HL-60 (cell line): Measurements from ENCODE around the gene STIM2.

Source experiments
- DNase-seq, 2 experiments: peaks; one replicate each; pipeline ENCODE4 v3.0.0-alpha.2; 2010 to 2020; ENCODE audit warnings: low read depth in 1 of 2, low spot score in 1 of 2
- H3K27ac ChIP-seq: fragments of 250-450 bp; sonication (Bioruptor Pico); replicated peaks from 2 replicates; pipeline ENCODE4 v1.5.1; 2020; ENCODE audit warnings: mild to moderate bottlenecking, moderate library complexity
- H3K27me3 ChIP-seq: fragments of 250-450 bp; sonication (Bioruptor Pico); 2 replicates; pipeline ENCODE4 v1.5.1; 2021; ENCODE audit warnings: mild to moderate bottlenecking, moderate library complexity; ENCODE audit not compliant: insufficient read depth, poor library complexity, severe bottlenecking
- H3K4me3 ChIP-seq: replicated peaks from 2 replicates; pipeline ENCODE4 v1.5.1; 2011; ENCODE audit warnings: mild to moderate bottlenecking, control low read depth, low read length; ENCODE audit not compliant: insufficient read depth
- GABPA ChIP-seq: IDR thresholded peaks from 2 replicates; pipeline ENCODE4 v1.6.1; 2012; ENCODE audit warnings: low read depth
- POLR2AphosphoS5 ChIP-seq: IDR thresholded peaks from 2 replicates; pipeline ENCODE4 v1.6.1; 2012; ENCODE audit warnings: low read depth
- SPI1 ChIP-seq: IDR thresholded peaks from 2 replicates; pipeline ENCODE4 v1.6.1; 2012; ENCODE audit warnings: low read depth, mild to moderate bottlenecking, borderline replicate concordance
- TF ChIP-seq, protein P1 (sequence below): IDR thresholded peaks from 2 replicates; pipeline ENCODE4 v1.6.1; 2012; ENCODE audit warnings: low read depth; ENCODE audit not compliant: insufficient replicate concordance
- TF ChIP-seq, protein P2 (sequence below): IDR thresholded peaks from one replicate; pipeline ENCODE4 v1.5.1; 2011; ENCODE audit warnings: low read length, control low read depth, inconsistent platforms; ENCODE audit not compliant: insufficient read depth

STIM2 gene

GRCh38 chr4:26995316-26995715 is 134.7 kb downstream of the STIM2 start:
- Histone ChIP-seq H3K27me3 (no peaks in the 10 kb centered on the region), H3K4me3 (no peak overlapping the region), H3K27ac (no peak overlapping the region)
- no peak for DNase-seq
- TF ChIP-seq, protein P1, sequence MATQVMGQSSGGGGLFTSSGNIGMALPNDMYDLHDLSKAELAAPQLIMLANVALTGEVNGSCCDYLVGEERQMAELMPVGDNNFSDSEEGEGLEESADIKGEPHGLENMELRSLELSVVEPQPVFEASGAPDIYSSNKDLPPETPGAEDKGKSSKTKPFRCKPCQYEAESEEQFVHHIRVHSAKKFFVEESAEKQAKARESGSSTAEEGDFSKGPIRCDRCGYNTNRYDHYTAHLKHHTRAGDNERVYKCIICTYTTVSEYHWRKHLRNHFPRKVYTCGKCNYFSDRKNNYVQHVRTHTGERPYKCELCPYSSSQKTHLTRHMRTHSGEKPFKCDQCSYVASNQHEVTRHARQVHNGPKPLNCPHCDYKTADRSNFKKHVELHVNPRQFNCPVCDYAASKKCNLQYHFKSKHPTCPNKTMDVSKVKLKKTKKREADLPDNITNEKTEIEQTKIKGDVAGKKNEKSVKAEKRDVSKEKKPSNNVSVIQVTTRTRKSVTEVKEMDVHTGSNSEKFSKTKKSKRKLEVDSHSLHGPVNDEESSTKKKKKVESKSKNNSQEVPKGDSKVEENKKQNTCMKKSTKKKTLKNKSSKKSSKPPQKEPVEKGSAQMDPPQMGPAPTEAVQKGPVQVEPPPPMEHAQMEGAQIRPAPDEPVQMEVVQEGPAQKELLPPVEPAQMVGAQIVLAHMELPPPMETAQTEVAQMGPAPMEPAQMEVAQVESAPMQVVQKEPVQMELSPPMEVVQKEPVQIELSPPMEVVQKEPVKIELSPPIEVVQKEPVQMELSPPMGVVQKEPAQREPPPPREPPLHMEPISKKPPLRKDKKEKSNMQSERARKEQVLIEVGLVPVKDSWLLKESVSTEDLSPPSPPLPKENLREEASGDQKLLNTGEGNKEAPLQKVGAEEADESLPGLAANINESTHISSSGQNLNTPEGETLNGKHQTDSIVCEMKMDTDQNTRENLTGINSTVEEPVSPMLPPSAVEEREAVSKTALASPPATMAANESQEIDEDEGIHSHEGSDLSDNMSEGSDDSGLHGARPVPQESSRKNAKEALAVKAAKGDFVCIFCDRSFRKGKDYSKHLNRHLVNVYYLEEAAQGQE: no peak
- TF ChIP-seq SPI1 (no peak), GABPA (no peak), POLR2AphosphoS5 (no peak)
- TF ChIP-seq, protein P2, sequence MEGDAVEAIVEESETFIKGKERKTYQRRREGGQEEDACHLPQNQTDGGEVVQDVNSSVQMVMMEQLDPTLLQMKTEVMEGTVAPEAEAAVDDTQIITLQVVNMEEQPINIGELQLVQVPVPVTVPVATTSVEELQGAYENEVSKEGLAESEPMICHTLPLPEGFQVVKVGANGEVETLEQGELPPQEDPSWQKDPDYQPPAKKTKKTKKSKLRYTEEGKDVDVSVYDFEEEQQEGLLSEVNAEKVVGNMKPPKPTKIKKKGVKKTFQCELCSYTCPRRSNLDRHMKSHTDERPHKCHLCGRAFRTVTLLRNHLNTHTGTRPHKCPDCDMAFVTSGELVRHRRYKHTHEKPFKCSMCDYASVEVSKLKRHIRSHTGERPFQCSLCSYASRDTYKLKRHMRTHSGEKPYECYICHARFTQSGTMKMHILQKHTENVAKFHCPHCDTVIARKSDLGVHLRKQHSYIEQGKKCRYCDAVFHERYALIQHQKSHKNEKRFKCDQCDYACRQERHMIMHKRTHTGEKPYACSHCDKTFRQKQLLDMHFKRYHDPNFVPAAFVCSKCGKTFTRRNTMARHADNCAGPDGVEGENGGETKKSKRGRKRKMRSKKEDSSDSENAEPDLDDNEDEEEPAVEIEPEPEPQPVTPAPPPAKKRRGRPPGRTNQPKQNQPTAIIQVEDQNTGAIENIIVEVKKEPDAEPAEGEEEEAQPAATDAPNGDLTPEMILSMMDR: no peak

DNA sequence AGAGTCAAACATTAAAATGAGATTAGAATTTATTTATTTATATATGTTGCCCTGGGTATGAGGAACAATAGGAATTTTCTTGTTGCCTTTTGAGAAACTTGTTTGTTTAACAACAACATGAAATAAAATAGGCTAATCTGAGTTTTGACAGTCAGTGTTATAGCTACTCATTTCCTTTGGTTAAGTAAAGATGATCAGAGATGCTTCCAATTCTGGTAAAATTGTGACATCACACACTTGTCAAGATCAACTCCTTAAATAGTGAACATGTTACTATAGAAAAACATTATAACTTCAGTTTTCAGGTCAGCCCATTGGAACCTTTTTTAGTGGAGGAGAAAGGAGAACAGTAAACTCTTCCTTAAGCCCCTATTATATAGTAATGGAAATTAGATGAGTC is 136.1 kb downstream of the STIM2 start:
- no peak overlapping the region for H3K27ac ChIP-seq
- no peak for DNase-seq
- no peaks in the 10 kb centered on the region for H3K27me3 ChIP-seq
- TF ChIP-seq GABPA (no peak), POLR2AphosphoS5 (no peak), SPI1 (no peak)
- TF ChIP-seq, protein P1: no peak
- TF ChIP-seq, protein P2: no peak
- no peak overlapping the region for H3K4me3 ChIP-seq

GRCh38 chr4:26999689-27000088 is 139.0 kb downstream of the STIM2 start:
- DNase-seq: no peak
- H3K27me3 ChIP-seq: no peaks in the 10 kb centered on the region
- no peak overlapping the region for H3K27ac ChIP-seq
- TF ChIP-seq POLR2AphosphoS5: no peak
- TF ChIP-seq SPI1: no peak
- TF ChIP-seq GABPA: no peak
- TF ChIP-seq, protein P2: no peak
- TF ChIP-seq, protein P1: no peak
- H3K4me3 ChIP-seq: no peak overlapping the region
